Measurements from ENCODE around the gene PKP4. TPM values are rescaled to one million over a fixed set of nuclear protein-coding genes. Genes with fewer than 3 reads are reported as not detected.
A peak's percentile ranks its signal among the peaks of the same experiment; 100 is the strongest.

The PKP4 gene
- total and polyA plus RNA-seq, 9 of the 15 experiments (the other 6 are each of a cell fraction or from before 2014, with no cell fraction given) = 24.6 to 99.1 (median 74.0) TPM

DNA sequence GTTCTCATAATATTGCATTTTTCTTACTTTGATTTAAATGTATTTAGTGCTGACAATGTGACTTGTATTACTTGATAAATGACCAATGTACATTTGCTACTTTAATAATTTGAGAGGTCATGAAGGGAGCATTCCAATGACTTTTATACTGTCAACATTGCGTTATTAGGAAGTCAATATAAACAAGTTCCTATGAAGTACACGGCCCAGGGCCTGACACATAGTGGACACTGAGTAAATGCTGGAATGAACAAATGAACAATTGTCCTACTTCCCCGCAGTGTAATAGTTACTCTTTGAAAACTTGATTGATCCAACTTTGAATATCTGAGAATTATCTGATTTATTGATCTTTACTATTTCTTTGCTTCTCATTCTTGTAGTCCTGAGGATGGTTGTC is 47.3 kb downstream of the PKP4 start:
- POLR2A ChIA-PET = no interaction called here
- Histone ChIP-seq H2AFZ (ENCODE audit: low read depth, low read length) (no peak overlapping the region), H3K9ac (ENCODE audit: insufficient read depth in 1 of 2, low read depth in 2 of 2, low read length in 2 of 2) (no peak overlapping the region), H3K27ac (ENCODE audit: extremely low read depth, low read depth, low read length) (no peak overlapping the region; the same call in 2 of the 3 replicates), H4K20me1 (replicated peaks; ENCODE audit: control insufficient read depth, insufficient read depth, low read length) (peaks cover 12% of the 10 kb centered on the region), H3K79me2 (ENCODE audit: control insufficient read depth, insufficient read depth, low read length) (peaks cover 82% of the 10 kb centered on the region), H3K36me3 (ENCODE audit: control insufficient read depth, insufficient read depth, low read length) (peaks cover 11% of the 10 kb centered on the region), H3K4me2 (ENCODE audit: insufficient read depth, low read length) (no peak overlapping the region), H3K9me3 (replicated peaks; ENCODE audit: control insufficient read depth, insufficient read depth, low read depth, low read length) (no peaks in the 10 kb centered on the region), H3K4me3 (no peak overlapping the region), H3K9me1 (ENCODE audit: control insufficient read depth, insufficient read depth, low read length) (peaks cover 7% of the 10 kb centered on the region), H3K4me1 (replicated peaks in 1 of 2; ENCODE audit: control insufficient read depth in 2 of 2, insufficient read depth in 2 of 2, low read length in 2 of 2) (peaks cover 10 to 34% of the 10 kb centered on the region in 2 experiments), H3K27me3 (ENCODE audit: control insufficient read depth in 2 of 2, insufficient read depth in 2 of 2, low read length in 2 of 2) (no peaks in the 10 kb centered on the region)
- in situ Hi-C loops (cut with MboI) = no loop called here
- intact Hi-C loops (cut with micrococcal nuclease) = no loop called here
- TF ChIP-seq ZNF316 (IDR thresholded peaks at IDR 0.05) (peak; percentile 54; the same call in 1 of the 2 replicates), EP400 (IDR thresholded peaks at IDR 0.05) (no peak)
- WGBS (ENCODE audit: insufficient coverage, low coverage, missing lambda C conversion rate) = 91% methylated on average over 3 of the region's 3 CpGs
- DNase-seq (ENCODE audit: extremely low read depth in 1 of 4, low spot score in 3 of 4) (no peak), FAIRE-seq (no peak), ATAC-seq (no peak)
- BruUV-seq (replicated peaks) = no TSS peak
- CTCF ChIA-PET (ENCODE audit: low intra/inter-chr PET ratio) = no interaction called here

DNA sequence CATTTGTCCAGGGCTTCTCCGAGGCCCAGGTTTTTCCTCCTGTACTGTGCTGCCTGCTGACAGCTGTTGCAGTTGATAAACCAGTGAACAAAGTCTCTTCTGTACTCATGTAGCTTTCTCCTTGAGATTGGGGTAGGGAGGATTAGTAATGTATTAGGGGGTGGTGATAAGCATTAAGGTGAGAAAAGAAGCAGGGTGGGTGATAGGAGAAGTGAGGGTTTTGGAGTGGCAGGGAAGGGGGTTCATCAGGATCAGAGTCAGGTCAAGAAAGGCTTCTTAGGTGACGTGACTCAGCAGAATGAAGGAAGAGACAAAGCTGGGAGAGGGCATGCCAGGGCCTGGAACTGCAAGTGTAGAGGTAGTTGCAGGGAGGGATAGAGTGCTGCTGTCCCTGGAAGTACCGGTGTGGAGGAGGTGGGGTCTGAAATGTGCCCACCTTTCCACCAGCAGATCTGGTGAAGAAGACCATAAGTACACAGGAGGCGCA is 48.7 kb downstream of the PKP4 start:
- peak overlapping the region in 1 of 2 experiments; percentile 71; a peak in 1 of 4 replicates for H3K9ac ChIP-seq (ENCODE audit: insufficient read depth in 1 of 2, low read depth in 2 of 2, low read length in 2 of 2)
- ChIA-PET CTCF (ENCODE audit: low intra/inter-chr PET ratio) (no interaction called here), POLR2A (interaction anchor here (1.2 to 2.4 kb wide), 4 partner anchors 9 to 15 kb away, joined by 5 to 8 read pairs (median 6); no protein-coding TSS in a partner anchor)
- peaks cover 10 to 37% of the 10 kb centered on the region in 2 experiments for H3K4me1 ChIP-seq (replicated peaks in 1 of 2; ENCODE audit: control insufficient read depth in 2 of 2, insufficient read depth in 2 of 2, low read length in 2 of 2)
- BruUV-seq (replicated peaks) = no TSS peak
- intact Hi-C loops (cut with micrococcal nuclease) (no loop called here), in situ Hi-C loops (cut with MboI) (no loop called here)
- peak; percentile 34 to 72 (median 56) for DNase-seq (ENCODE audit: extremely low read depth in 1 of 4, low spot score in 3 of 4)
- H3K36me3 ChIP-seq (ENCODE audit: control insufficient read depth, insufficient read depth, low read length) = peaks cover 11% of the 10 kb centered on the region; the same call in 2 of the 3 replicates
- H3K4me3 ChIP-seq = no peak overlapping the region
- peak; percentile 87 for ATAC-seq
- H3K9me1 ChIP-seq (ENCODE audit: control insufficient read depth, insufficient read depth, low read length) = peaks cover 7% of the 10 kb centered on the region
- 27% methylated on average over 4 of the region's 4 CpGs for WGBS (ENCODE audit: insufficient coverage, low coverage, missing lambda C conversion rate)
- H3K9me3 ChIP-seq (replicated peaks; ENCODE audit: control insufficient read depth, insufficient read depth, low read depth, low read length) = no peaks in the 10 kb centered on the region
- FAIRE-seq = peak; percentile 80
- peak overlapping the region; percentile 41; the same call in 2 of the 3 replicates for H3K27ac ChIP-seq (ENCODE audit: extremely low read depth, low read depth, low read length)
- H3K79me2 ChIP-seq (ENCODE audit: control insufficient read depth, insufficient read depth, low read length) = peaks cover 86% of the 10 kb centered on the region
- H2AFZ ChIP-seq (ENCODE audit: low read depth, low read length) = no peak overlapping the region
- H3K27me3 ChIP-seq (ENCODE audit: control insufficient read depth in 2 of 2, insufficient read depth in 2 of 2, low read length in 2 of 2) = no peaks in the 10 kb centered on the region
- peaks cover 12% of the 10 kb centered on the region for H4K20me1 ChIP-seq (replicated peaks; ENCODE audit: control insufficient read depth, insufficient read depth, low read length)
- H3K4me2 ChIP-seq (ENCODE audit: insufficient read depth, low read length) = peak overlapping the region; percentile 33
- TF ChIP-seq MTA3 (IDR thresholded peaks at IDR 0.05; ENCODE audit: borderline replicate concordance) (peak; percentile 54; the same call in 1 of the 2 replicates), TCFL5 (CRISPR knock-in tag; conservative IDR thresholded peaks at IDR 0.05) (no peak), SMARCE1 (IDR thresholded peaks at IDR 0.05) (peak; percentile 87), MYNN (IDR thresholded peaks at IDR 0.05) (0 out of 2 replicates have a peak, but pooled peaks have one; percentile 24), MYNN (CRISPR knock-in tag; IDR thresholded peaks at IDR 0.05) (no peak), ZNF583 (CRISPR knock-in tag; IDR thresholded peaks at IDR 0.05) (no peak), TCF3 (CRISPR knock-in tag; IDR thresholded peaks at IDR 0.05) (peak; percentile 75), TRIM28 (IDR thresholded peaks at IDR 0.05) (0 out of 2 replicates have a peak, but pooled peaks have one; percentile 55), ZNF507 (tag; conservative IDR thresholded peaks at IDR 0.05) (no peak), POLR3A (IDR thresholded peaks at IDR 0.05; ENCODE audit: borderline replicate concordance, extremely low read depth, insufficient read depth, insufficient read length) (no peak)
- TF ChIP-seq, protein P1, sequence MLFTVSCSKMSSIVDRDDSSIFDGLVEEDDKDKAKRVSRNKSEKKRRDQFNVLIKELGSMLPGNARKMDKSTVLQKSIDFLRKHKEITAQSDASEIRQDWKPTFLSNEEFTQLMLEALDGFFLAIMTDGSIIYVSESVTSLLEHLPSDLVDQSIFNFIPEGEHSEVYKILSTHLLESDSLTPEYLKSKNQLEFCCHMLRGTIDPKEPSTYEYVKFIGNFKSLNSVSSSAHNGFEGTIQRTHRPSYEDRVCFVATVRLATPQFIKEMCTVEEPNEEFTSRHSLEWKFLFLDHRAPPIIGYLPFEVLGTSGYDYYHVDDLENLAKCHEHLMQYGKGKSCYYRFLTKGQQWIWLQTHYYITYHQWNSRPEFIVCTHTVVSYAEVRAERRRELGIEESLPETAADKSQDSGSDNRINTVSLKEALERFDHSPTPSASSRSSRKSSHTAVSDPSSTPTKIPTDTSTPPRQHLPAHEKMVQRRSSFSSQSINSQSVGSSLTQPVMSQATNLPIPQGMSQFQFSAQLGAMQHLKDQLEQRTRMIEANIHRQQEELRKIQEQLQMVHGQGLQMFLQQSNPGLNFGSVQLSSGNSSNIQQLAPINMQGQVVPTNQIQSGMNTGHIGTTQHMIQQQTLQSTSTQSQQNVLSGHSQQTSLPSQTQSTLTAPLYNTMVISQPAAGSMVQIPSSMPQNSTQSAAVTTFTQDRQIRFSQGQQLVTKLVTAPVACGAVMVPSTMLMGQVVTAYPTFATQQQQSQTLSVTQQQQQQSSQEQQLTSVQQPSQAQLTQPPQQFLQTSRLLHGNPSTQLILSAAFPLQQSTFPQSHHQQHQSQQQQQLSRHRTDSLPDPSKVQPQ (CRISPR knock-in tag; IDR thresholded peaks at IDR 0.05; ENCODE audit: borderline replicate concordance) = no peak
